Karpas-422 (cell line): ENCODE data around the gene HOMEZ. TPM values are rescaled to one million over a fixed set of nuclear protein-coding genes. Genes with fewer than 3 reads are reported as not detected.
"Not testable (repeated sequence)": the region's sequence is repeated elsewhere in the genome, so short reads cannot be mapped to it uniquely, and the experiment has no call there.

Source experiments
- DNase-seq: peaks from one replicate; pipeline ENCODE4 v3.0.0-alpha.2; 2015
- H2AFZ ChIP-seq: fragments of 200-600 bp; sonication (generic); 2 replicates; pipeline ENCODE4 v1.6.1; 2014; ENCODE audit warnings: antibody characterized with exemption, low read length, mixed read lengths
- H3K27ac ChIP-seq: fragments of 200-600 bp; sonication (generic); 2 replicates; pipeline ENCODE4 v1.5.1; 2014; ENCODE audit warnings: mild to moderate bottlenecking, low read length, moderate library complexity
- H3K27me3 ChIP-seq: fragments of 200-600 bp; sonication (generic); 2 replicates; pipeline ENCODE4 v1.6.1; 2014; ENCODE audit warnings: low read length, mixed read lengths
- H3K36me3 ChIP-seq: fragments of 200-600 bp; sonication (generic); 2 replicates; pipeline ENCODE4 v1.6.1; 2014; ENCODE audit warnings: low read length, mixed read lengths; ENCODE audit not compliant: insufficient read depth
- H3K4me1 ChIP-seq: fragments of 200-600 bp; sonication (generic); 2 replicates; pipeline ENCODE4 v1.6.1; 2014; ENCODE audit warnings: mild to moderate bottlenecking, low read length, mixed read lengths
- H3K4me2 ChIP-seq: fragments of 200-600 bp; sonication (generic); 2 replicates; pipeline ENCODE4 v1.6.1; 2014; ENCODE audit warnings: low read length, low read depth, mild to moderate bottlenecking; ENCODE audit not compliant: poor library complexity, severe bottlenecking
- H3K4me3 ChIP-seq: fragments of 200-600 bp; sonication (generic); 2 replicates; pipeline ENCODE4 v1.5.1; 2014; ENCODE audit warnings: mild to moderate bottlenecking, antibody characterized with exemption, low read length, mixed read lengths
- H3K79me2 ChIP-seq: fragments of 200-600 bp; sonication (generic); 2 replicates; pipeline ENCODE4 v1.6.1; 2014; ENCODE audit warnings: mild to moderate bottlenecking, low read length, mixed read lengths
- H3K9ac ChIP-seq: fragments of 200-600 bp; sonication (generic); 2 replicates; pipeline ENCODE4 v1.6.0; 2014; ENCODE audit warnings: low read length
- H3K9me2 ChIP-seq: fragments of 200-600 bp; sonication (generic), shearing (Covaris generic); replicated peaks from 2 replicates; pipeline ENCODE4 v1.6.0; 2014; ENCODE audit warnings: mild to moderate bottlenecking, low read length, moderate library complexity; ENCODE audit not compliant: insufficient read depth
- H3K9me3 ChIP-seq: fragments of 300-700, 200-600 bp; sonication (generic); 2 replicates; pipeline ENCODE4 v1.6.1; 2014; ENCODE audit warnings: low read length, mixed read lengths
- H4K20me1 ChIP-seq: fragments of 200-600 bp; sonication (generic); 2 replicates; pipeline ENCODE4 v1.6.1; 2014; ENCODE audit warnings: mild to moderate bottlenecking, antibody characterized with exemption, low read length, low read depth; ENCODE audit not compliant: insufficient read depth
- total RNA-seq: library from RNA; depleted of rRNA; stranded (reverse); fragments of >200 nt; shearing (Covaris generic); gene quantifications from 2 replicates; pipeline ENCODE4 v1.2.3, GENCODE V29; 2014; ENCODE audit warnings: low replicate concordance

The HOMEZ gene
- total RNA-seq, 1 experiment from 2014 or later: 12.7 TPM

DNA sequence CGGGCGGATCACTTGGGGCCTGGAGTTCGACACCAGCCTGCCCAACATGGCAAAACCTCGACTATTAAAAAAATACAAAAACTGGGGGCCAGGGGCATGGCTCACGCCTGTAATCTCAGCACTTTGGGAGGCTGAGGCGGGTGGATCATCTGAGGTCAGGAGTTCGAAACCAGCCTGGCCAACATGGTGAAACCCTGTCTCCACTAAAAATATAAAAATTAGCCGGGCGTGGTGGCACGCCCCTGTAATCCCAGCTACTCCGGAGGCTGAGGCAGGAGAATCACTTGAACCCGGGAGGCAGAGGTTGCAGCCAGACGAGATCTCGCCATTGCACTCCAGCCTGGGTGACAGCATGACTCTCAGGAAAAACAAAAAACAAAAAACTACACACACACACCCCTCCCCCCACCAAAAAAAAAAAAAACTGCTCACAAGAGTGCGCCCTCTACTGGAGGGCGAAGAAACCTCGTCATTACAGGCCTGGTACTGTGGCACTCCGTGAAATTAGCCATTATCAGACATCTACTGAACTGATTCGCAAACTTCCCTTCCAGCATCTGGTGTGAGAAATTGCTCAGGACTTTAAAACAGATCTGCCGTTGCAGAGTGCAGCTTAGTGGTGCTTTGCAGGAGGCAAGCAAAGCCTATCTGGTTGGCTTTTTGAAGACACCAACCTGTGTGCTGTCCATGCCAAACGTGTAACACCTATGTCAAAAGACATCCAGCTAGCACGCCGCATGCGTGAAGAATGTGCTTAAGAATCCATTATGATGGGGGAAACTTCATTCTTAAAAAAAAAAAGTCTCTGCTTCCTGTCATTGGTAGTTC lies 9.0 kb upstream of the HOMEZ start:
- Histone ChIP-seq H2AFZ (no peak overlapping the region), H3K4me3 (no peak overlapping the region), H3K4me1 (peaks cover 9% of the 10 kb centered on the region), H3K9me3 (no peaks in the 10 kb centered on the region), H3K9ac (peak overlapping the region; percentile 32; the same call in 1 of the 2 replicates), H3K9me2 (no peaks in the 10 kb centered on the region), H3K79me2 (peaks cover 7% of the 10 kb centered on the region; the same call in 1 of the 2 replicates), H3K36me3 (peaks cover 23% of the 10 kb centered on the region; the same call in 1 of the 2 replicates), H3K4me2 (no peak overlapping the region), H4K20me1 (no peaks in the 10 kb centered on the region), H3K27ac (peak overlapping the region; percentile 36), H3K27me3 (no peaks in the 10 kb centered on the region)
- peak; percentile 92 for DNase-seq

DNA sequence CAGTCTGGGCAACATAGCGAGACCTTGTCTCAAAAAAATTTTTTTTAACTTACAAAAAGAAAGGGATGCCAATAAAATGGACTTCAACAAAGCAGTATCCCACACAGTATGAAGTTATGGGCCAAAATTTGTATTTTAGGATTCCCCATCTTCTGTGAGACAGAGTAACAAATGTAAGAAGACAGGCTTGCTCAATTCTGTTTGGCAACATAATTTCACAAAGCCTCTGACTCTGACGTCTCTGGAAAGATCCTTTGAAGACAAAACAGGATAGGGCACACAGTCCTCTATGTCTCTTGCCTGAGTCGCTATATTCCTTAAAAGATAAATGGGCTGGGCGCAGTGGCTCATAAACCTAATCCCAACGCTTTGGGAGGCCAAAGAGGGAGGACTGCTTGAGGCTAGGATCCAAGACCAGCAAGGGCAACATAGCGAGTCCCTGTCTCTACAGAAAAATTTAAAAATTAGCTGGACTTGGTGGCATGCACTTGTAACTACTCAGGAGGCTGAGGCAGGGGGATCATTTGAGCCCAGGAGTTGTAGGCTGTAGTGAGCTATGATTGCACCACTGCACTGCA lies 1.1 kb upstream of the HOMEZ start:
- H3K36me3 ChIP-seq: no peaks in the 10 kb centered on the region
- peaks cover 17% of the 10 kb centered on the region for H3K4me1 ChIP-seq
- H2AFZ ChIP-seq: peak overlapping the region; percentile 96; the same call in 1 of the 2 replicates
- no peaks in the 10 kb centered on the region for H3K27me3 ChIP-seq
- peaks cover 12% of the 10 kb centered on the region; the same call in 1 of the 2 replicates for H3K79me2 ChIP-seq
- no peak for DNase-seq
- H3K9me3 ChIP-seq: no peaks in the 10 kb centered on the region
- H4K20me1 ChIP-seq: no peaks in the 10 kb centered on the region; the same call in 1 of the 2 replicates
- no peaks in the 10 kb centered on the region for H3K9me2 ChIP-seq
- H3K4me3 ChIP-seq: peak overlapping the region; percentile 78
- H3K4me2 ChIP-seq: peak overlapping the region; percentile 96
- H3K27ac ChIP-seq: no peak overlapping the region
- H3K9ac ChIP-seq: peak overlapping the region; percentile 78

DNA sequence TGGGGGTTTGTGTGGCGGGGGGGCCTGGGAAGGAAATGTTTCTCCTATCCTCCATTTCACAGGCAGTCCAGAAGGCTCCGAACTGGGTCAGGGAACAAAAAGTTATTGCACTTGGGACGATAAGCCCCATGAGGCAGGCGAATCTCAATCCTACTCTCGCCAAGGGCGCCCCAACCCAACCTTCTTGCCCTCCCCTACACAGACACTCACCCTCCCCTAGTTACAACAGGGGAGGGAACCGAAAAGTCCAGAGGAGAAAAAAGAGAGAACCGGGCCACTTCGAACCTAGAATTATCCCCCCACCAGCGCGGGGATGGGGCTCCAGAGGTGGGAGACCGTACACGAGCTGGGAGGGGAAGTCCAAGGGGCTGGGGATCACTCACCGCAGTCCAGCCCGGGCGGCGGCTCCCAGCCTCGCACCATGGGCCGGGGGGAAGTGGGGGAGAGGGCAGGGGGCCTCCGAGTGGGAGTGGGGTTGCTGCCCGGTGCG lies 357 bp downstream of the HOMEZ start:
- H3K4me2 ChIP-seq: peak overlapping the region; percentile 96
- H3K79me2 ChIP-seq: peaks cover 12% of the 10 kb centered on the region; the same call in 1 of the 2 replicates
- no peaks in the 10 kb centered on the region for H3K36me3 ChIP-seq
- H3K9me2 ChIP-seq: no peaks in the 10 kb centered on the region
- H4K20me1 ChIP-seq: peaks cover 4% of the 10 kb centered on the region; the same call in 1 of the 2 replicates
- H3K4me3 ChIP-seq: peak overlapping the region; percentile 78
- no peaks in the 10 kb centered on the region for H3K27me3 ChIP-seq
- no peak overlapping the region for H3K27ac ChIP-seq
- peak overlapping the region; percentile 78 for H3K9ac ChIP-seq
- H2AFZ ChIP-seq: peak overlapping the region; percentile 54
- DNase-seq: no peak
- no peaks in the 10 kb centered on the region for H3K9me3 ChIP-seq
- peaks cover 17% of the 10 kb centered on the region for H3K4me1 ChIP-seq

DNA sequence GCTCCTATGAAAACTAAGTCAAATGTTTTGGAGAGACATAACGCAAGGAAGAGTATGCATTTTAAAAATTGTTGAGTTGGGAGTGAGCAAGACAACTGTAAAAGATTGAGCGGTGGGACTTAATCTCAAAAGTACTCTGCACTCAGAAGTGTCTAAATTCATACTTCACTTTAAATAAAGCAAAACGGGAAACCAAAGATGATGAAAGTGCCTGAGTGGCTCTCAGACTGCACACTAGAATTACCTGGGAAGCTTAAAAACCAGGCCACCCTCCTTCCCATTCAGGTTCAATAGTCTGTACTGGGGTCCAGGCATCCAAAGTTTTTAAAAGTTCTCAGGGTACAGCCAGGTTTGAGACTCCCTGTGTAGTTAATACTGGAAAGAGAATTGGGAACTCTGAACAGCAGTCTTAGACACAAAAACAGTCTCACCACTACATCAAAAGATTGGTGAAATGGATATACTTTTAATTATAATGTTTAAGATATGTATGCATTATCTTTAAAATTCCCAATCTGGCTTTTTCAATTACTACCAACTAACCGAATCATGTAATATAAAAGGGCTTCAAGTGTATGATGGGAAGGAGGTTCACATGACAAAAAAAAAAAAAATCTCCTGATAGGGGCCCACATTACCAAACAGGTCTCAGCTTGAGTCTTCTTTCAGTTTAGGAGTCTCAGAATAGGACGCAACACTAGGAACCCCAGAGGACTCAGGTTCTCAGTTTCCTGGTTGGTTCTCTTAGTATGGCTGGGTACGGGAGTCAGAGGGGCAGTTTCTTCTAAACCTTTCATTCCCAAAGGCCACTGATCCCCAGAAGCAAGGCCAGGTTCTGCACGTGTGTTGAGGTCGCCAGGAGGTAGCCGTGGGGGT lies 1.0 kb downstream of the HOMEZ start:
- no peaks in the 10 kb centered on the region for H3K9me2 ChIP-seq
- H3K4me1 ChIP-seq: peaks cover 17% of the 10 kb centered on the region
- H3K36me3 ChIP-seq: no peaks in the 10 kb centered on the region
- DNase-seq: peak; percentile 69
- no peaks in the 10 kb centered on the region for H3K9me3 ChIP-seq
- H3K9ac ChIP-seq: peak overlapping the region; percentile 78
- peak overlapping the region; percentile 78 for H3K4me3 ChIP-seq
- H3K27me3 ChIP-seq: no peaks in the 10 kb centered on the region
- H2AFZ ChIP-seq: peak overlapping the region; percentile 54
- peaks cover 12% of the 10 kb centered on the region; the same call in 1 of the 2 replicates for H3K79me2 ChIP-seq
- peak overlapping the region; percentile 96 for H3K4me2 ChIP-seq
- no peak overlapping the region for H3K27ac ChIP-seq
- H4K20me1 ChIP-seq: peaks cover 4% of the 10 kb centered on the region; the same call in 1 of the 2 replicates

DNA sequence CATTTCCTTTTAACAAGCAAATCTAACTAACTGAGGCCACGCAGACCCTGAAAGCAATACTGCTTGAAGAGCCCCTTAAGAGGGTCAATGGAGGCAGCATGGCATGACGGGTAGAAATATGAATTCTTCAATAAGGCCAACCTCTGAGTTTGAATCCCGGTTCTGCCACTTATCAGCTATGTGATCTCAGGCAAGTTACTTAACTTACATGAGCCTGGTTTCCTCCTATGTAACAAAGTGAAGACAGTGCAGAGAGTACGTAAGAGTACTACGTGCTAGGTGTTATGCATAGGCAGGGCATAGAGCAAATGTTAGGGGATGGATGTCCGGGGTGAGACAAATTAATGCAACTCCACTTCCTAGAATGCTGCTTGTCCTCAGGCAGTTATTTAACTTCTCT lies 4.7 kb downstream of the HOMEZ start:
- no peak overlapping the region for H3K27ac ChIP-seq
- no peak overlapping the region for H3K4me3 ChIP-seq
- H3K4me1 ChIP-seq: peaks cover 9% of the 10 kb centered on the region
- no peaks in the 10 kb centered on the region for H3K27me3 ChIP-seq
- no peaks in the 10 kb centered on the region for H3K36me3 ChIP-seq
- H3K9me3 ChIP-seq: no peaks in the 10 kb centered on the region
- peaks cover 12% of the 10 kb centered on the region; the same call in 1 of the 2 replicates for H3K79me2 ChIP-seq
- H4K20me1 ChIP-seq: peaks cover 4% of the 10 kb centered on the region; the same call in 1 of the 2 replicates
- no peak for DNase-seq
- no peaks in the 10 kb centered on the region for H3K9me2 ChIP-seq
- no peak overlapping the region for H2AFZ ChIP-seq
- no peak overlapping the region for H3K9ac ChIP-seq
- H3K4me2 ChIP-seq: no peak overlapping the region

DNA sequence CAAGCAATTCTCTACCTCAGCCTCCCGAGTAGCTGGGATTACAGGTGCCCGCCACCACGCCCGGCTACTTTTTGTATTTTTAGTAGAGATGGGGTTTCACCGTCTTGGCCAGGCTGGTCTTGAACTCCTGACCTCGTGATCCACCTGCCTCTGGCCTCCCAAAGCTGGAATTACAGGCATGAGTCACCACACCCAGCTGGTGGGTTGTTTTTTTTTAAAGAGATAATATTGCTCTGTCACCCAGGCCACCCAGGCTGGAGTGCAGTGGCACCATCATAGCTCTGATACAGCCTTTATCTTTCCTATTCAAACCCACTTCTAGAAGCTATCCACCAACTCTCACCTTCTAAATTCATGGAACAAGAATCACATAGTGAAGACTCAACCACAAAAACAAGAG lies 8.0 kb downstream of the HOMEZ start:
- not testable (repeated sequence) for H3K4me2 ChIP-seq, DNase-seq, H3K4me3 ChIP-seq, H3K36me3 ChIP-seq, H3K4me1 ChIP-seq, H3K79me2 ChIP-seq, H2AFZ ChIP-seq, H4K20me1 ChIP-seq, H3K27ac ChIP-seq, H3K9ac ChIP-seq, H3K9me2 ChIP-seq, H3K9me3 ChIP-seq, H3K27me3 ChIP-seq

DNA sequence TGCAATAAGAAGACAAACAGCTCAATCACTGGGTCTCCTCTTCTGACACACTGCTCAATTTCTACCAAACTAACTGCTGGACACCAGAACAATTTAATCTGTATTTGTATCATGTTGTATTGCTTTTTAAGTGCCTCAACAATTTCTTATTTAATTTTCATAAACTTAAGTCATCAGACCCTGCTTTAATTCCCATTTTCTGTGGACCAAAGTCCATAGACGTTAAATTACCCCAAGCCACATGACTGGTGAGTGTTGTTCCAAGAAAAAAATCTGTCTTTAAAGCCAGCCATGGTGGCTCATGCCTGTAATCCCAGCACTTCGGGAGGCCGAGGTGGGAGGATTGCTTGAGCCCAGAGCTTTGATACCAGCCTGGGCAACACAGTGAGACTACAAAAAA lies 8.7 kb downstream of the HOMEZ start:
- no peak for DNase-seq

More for the DNA sequence above, 8.7 kb downstream of the HOMEZ start:
- H3K27me3 ChIP-seq: no peaks in the 10 kb centered on the region
- no peak overlapping the region for H3K4me2 ChIP-seq
- no peak overlapping the region for H3K9ac ChIP-seq
- H3K27ac ChIP-seq: no peak overlapping the region
- no peaks in the 10 kb centered on the region for H3K9me3 ChIP-seq
- H4K20me1 ChIP-seq: peaks cover 4% of the 10 kb centered on the region; the same call in 1 of the 2 replicates
- H2AFZ ChIP-seq: no peak overlapping the region
- no peaks in the 10 kb centered on the region for H3K9me2 ChIP-seq
- no peaks in the 10 kb centered on the region for H3K36me3 ChIP-seq
- H3K79me2 ChIP-seq: no peaks in the 10 kb centered on the region
- H3K4me3 ChIP-seq: no peak overlapping the region
- H3K4me1 ChIP-seq: no peaks in the 10 kb centered on the region
